Hypothalamus (tissue), 51 donors: ENCODE results near the gene MARS2.
"Not testable (repeated sequence)": the region's sequence is repeated elsewhere in the genome, so short reads cannot be mapped to it uniquely, and the experiment has no call there.

Experiments used
- DNase-seq, 51 donors: peaks; one replicate each; lab custom pipeline; 2025; lab: John Stamatoyannopoulos, UW

Gene MARS2

GRCh38 chr2:197705121-197705911 is at the start of gene MARS2:
Gene MARS2 (plus strand): TSS chr2:197705369. CDS start chr2:197705406, 37 bp downstream.
- DNase-seq = peak; percentile 50 to 97 (median 86)

GRCh38 chr2:197657562-197657961 is 47.6 kb upstream of the MARS2 start:
- no peak for DNase-seq

- no peak for DNase-seq
Observed at GRCh38 chr2:197661626-197662025, 43.5 kb upstream of the MARS2 start.

- DNase-seq = no peak
Observed at GRCh38 chr2:197666277-197666676, 38.9 kb upstream of the MARS2 start.

- no peak for DNase-seq
Observed at GRCh38 chr2:197668296-197668695, 36.9 kb upstream of the MARS2 start.

GRCh38 chr2:197669077-197669476 is 36.1 kb upstream of the MARS2 start:
- no peak for DNase-seq

GRCh38 chr2:197672371-197672893 is 32.7 kb upstream of the MARS2 start:
- no peak for DNase-seq

- peak in 8 of 51 donors; percentile 3 to 27 (median 8) for DNase-seq
Observed at GRCh38 chr2:197673106-197673505, 32.1 kb upstream of the MARS2 start.

- peak in 1 of 51 donors; percentile 12 for DNase-seq
Observed at GRCh38 chr2:197673606-197674005, 31.6 kb upstream of the MARS2 start.

- DNase-seq = peak in 4 of 51 donors; percentile 1 to 30 (median 6)
Observed at GRCh38 chr2:197674060-197674459, 31.1 kb upstream of the MARS2 start.

- peak in 8 of 51 donors; percentile 1 to 66 (median 12) for DNase-seq
Observed at GRCh38 chr2:197674591-197674990, 30.6 kb upstream of the MARS2 start.

GRCh38 chr2:197675246-197675645 is 29.9 kb upstream of the MARS2 start, which contains the start of gene RFTN2:
Gene RFTN2 (minus strand): TSS chr2:197675587. CDS start chr2:197675458, 129 bp downstream.
- DNase-seq = peak in 1 of 51 donors; percentile 31

GRCh38 chr2:197675711-197676188 is 29.4 kb upstream of the MARS2 start:
- DNase-seq = peak in 23 of 51 donors; percentile 0 to 72 (median 19)

- DNase-seq = no peak
Observed at GRCh38 chr2:197677056-197677455, 28.1 kb upstream of the MARS2 start.

GRCh38 chr2:197677483-197677882 is 27.7 kb upstream of the MARS2 start:
- peak in 1 of 51 donors; percentile 6 for DNase-seq

- not testable (repeated sequence) for DNase-seq
Observed at GRCh38 chr2:197695206-197695605, 10.0 kb upstream of the MARS2 start.

- not testable (repeated sequence) for DNase-seq
Observed at GRCh38 chr2:197695971-197696370, 9.2 kb upstream of the MARS2 start.

GRCh38 chr2:197696571-197696970 is 8.6 kb upstream of the MARS2 start:
- not testable (repeated sequence) for DNase-seq

- DNase-seq = not testable (repeated sequence)
Observed at GRCh38 chr2:197699724-197700123, 5.4 kb upstream of the MARS2 start.

GRCh38 chr2:197700960-197701359 is 4.2 kb upstream of the MARS2 start:
- no peak for DNase-seq

GRCh38 chr2:197704434-197705120 is 592 bp upstream of the MARS2 start:
- DNase-seq = peak in 2 of 51 donors; percentile 48 to 66
